ENCODE results near the gene CCDC60. TPM values are rescaled to one million over a fixed set of nuclear protein-coding genes. Genes with fewer than 3 reads are reported as not detected.

Gene CCDC60
- total and polyA plus RNA-seq, 2 of the 13 experiments (the other 11 are each of a cell fraction or from before 2014, with no cell fraction given): not detected

DNA sequence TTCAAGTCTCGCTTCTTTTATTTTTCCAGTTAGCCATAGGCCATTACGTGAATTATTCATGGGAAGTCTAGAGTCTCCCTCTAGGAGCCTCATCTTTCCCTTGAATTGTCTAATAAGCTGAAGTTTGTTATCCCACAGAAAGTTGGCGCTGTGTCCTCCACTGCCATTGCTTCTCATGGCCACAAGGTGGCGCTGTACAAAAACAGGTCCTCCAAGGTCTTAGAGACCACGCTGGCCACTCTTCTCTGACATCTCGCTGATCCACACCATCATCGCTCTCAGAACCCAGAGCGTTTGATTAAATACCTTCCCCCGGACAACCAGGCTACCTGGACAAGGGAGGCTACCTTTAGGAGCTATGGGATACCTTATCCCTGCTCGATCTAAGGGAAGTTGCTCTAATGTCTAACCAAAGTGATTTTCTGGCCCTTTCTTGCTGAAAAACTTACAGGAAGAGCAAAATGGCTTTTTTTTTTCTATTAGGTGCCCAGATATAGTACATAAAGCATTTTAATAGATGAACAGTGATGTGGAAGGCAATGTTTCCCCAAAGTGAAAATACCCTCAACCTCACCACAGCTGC is 110.0 kb downstream of the CCDC60 start (continued):
- TF ChIP-seq HNRNPL (IDR thresholded peaks at IDR 0.05; ENCODE audit: low read depth, low read length) (no peak), ZNF644 (CRISPR knock-in tag; IDR thresholded peaks at IDR 0.05; ENCODE audit: low read depth) (0 out of 2 replicates have a peak, but pooled peaks have one; percentile 16), FOXC1 (CRISPR knock-in tag; IDR thresholded peaks at IDR 0.05; ENCODE audit: borderline replicate concordance) (no peak), RAD51 (IDR thresholded peaks at IDR 0.05; ENCODE audit: borderline replicate concordance) (no peak), XRCC5 (optimal IDR thresholded peaks at IDR 0.05; ENCODE audit: low read length) (peak; percentile 46), ZNF577 (CRISPR knock-in tag; IDR thresholded peaks at IDR 0.05; ENCODE audit: borderline replicate concordance, low read depth) (no peak), CENPT (CRISPR knock-in tag; IDR thresholded peaks at IDR 0.05; ENCODE audit: low read depth) (no peak), ZNF274 (CRISPR knock-in tag; IDR thresholded peaks at IDR 0.05) (no peak), SMYD3 (CRISPR knock-in tag; IDR thresholded peaks at IDR 0.05) (no peak), ZMAT3 (CRISPR knock-in tag; conservative IDR thresholded peaks at IDR 0.05) (no peak), ADNP (CRISPR knock-in tag; IDR thresholded peaks at IDR 0.05) (no peak), SMC3 (IDR thresholded peaks at IDR 0.05; ENCODE audit: low read length) (peak; percentile 87)
- TF ChIP-seq, protein P1, sequence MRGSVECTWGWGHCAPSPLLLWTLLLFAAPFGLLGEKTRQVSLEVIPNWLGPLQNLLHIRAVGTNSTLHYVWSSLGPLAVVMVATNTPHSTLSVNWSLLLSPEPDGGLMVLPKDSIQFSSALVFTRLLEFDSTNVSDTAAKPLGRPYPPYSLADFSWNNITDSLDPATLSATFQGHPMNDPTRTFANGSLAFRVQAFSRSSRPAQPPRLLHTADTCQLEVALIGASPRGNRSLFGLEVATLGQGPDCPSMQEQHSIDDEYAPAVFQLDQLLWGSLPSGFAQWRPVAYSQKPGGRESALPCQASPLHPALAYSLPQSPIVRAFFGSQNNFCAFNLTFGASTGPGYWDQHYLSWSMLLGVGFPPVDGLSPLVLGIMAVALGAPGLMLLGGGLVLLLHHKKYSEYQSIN (CRISPR knock-in tag; IDR thresholded peaks at IDR 0.05; ENCODE audit: borderline replicate concordance): no peak
- TF ChIP-seq, protein P2, sequence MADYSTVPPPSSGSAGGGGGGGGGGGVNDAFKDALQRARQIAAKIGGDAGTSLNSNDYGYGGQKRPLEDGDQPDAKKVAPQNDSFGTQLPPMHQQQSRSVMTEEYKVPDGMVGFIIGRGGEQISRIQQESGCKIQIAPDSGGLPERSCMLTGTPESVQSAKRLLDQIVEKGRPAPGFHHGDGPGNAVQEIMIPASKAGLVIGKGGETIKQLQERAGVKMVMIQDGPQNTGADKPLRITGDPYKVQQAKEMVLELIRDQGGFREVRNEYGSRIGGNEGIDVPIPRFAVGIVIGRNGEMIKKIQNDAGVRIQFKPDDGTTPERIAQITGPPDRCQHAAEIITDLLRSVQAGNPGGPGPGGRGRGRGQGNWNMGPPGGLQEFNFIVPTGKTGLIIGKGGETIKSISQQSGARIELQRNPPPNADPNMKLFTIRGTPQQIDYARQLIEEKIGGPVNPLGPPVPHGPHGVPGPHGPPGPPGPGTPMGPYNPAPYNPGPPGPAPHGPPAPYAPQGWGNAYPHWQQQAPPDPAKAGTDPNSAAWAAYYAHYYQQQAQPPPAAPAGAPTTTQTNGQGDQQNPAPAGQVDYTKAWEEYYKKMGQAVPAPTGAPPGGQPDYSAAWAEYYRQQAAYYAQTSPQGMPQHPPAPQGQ (CRISPR knock-in tag; IDR thresholded peaks at IDR 0.05; ENCODE audit: borderline replicate concordance): no peak
- TF ChIP-seq, protein P3, sequence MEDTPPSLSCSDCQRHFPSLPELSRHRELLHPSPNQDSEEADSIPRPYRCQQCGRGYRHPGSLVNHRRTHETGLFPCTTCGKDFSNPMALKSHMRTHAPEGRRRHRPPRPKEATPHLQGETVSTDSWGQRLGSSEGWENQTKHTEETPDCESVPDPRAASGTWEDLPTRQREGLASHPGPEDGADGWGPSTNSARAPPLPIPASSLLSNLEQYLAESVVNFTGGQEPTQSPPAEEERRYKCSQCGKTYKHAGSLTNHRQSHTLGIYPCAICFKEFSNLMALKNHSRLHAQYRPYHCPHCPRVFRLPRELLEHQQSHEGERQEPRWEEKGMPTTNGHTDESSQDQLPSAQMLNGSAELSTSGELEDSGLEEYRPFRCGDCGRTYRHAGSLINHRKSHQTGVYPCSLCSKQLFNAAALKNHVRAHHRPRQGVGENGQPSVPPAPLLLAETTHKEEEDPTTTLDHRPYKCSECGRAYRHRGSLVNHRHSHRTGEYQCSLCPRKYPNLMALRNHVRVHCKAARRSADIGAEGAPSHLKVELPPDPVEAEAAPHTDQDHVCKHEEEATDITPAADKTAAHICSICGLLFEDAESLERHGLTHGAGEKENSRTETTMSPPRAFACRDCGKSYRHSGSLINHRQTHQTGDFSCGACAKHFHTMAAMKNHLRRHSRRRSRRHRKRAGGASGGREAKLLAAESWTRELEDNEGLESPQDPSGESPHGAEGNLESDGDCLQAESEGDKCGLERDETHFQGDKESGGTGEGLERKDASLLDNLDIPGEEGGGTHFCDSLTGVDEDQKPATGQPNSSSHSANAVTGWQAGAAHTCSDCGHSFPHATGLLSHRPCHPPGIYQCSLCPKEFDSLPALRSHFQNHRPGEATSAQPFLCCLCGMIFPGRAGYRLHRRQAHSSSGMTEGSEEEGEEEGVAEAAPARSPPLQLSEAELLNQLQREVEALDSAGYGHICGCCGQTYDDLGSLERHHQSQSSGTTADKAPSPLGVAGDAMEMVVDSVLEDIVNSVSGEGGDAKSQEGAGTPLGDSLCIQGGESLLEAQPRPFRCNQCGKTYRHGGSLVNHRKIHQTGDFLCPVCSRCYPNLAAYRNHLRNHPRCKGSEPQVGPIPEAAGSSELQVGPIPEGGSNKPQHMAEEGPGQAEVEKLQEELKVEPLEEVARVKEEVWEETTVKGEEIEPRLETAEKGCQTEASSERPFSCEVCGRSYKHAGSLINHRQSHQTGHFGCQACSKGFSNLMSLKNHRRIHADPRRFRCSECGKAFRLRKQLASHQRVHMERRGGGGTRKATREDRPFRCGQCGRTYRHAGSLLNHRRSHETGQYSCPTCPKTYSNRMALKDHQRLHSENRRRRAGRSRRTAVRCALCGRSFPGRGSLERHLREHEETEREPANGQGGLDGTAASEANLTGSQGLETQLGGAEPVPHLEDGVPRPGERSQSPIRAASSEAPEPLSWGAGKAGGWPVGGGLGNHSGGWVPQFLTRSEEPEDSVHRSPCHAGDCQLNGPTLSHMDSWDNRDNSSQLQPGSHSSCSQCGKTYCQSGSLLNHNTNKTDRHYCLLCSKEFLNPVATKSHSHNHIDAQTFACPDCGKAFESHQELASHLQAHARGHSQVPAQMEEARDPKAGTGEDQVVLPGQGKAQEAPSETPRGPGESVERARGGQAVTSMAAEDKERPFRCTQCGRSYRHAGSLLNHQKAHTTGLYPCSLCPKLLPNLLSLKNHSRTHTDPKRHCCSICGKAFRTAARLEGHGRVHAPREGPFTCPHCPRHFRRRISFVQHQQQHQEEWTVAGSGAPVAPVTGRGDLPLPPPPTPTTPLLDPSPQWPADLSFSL (CRISPR knock-in tag; IDR thresholded peaks at IDR 0.05): no peak
